HG02840 (cell line): ENCODE results near the gene TBC1D8B.

Experiments
- ATAC-seq: cut with Tn5 transposase; IDR thresholded peaks from one replicate; pipeline ENCODE4 v1.9.1; 2021; ENCODE audit warnings: mild to moderate bottlenecking, moderate library complexity, moderate number of reproducible peaks; ENCODE audit not compliant: unreplicated experiment, low FRiP score

Gene TBC1D8B

GRCh38 chrX:106894978-106895452 lies 92.5 kb downstream of the TBC1D8B start:
- ATAC-seq = no peak

GRCh38 chrX:106897259-106897658 lies 94.8 kb downstream of the TBC1D8B start:
- ATAC-seq = no peak

- ATAC-seq = no peak
Measured at GRCh38 chrX:106898462-106898861, 96.0 kb downstream of the TBC1D8B start.

- no peak for ATAC-seq
Measured at GRCh38 chrX:106899276-106899675, 96.8 kb downstream of the TBC1D8B start.

- ATAC-seq = no peak
Measured at GRCh38 chrX:106899841-106900240, 97.4 kb downstream of the TBC1D8B start.

- ATAC-seq = no peak
Measured at GRCh38 chrX:106901341-106901740, 98.9 kb downstream of the TBC1D8B start.

- ATAC-seq = no peak
Measured at GRCh38 chrX:106901781-106902219, 99.3 kb downstream of the TBC1D8B start.

- no peak for ATAC-seq
Measured at GRCh38 chrX:106902684-106903083, 100.2 kb downstream of the TBC1D8B start.

GRCh38 chrX:106903291-106903824 lies 100.9 kb downstream of the TBC1D8B start, which contains the start of gene RIPPLY1:
RIPPLY1 (minus strand) TSS chrX:106903341; CDS start chrX:106903287, 54 bp downstream.
- no peak for ATAC-seq

- no peak for ATAC-seq
Measured at GRCh38 chrX:106903856-106904528, 101.5 kb downstream of the TBC1D8B start.

GRCh38 chrX:106905064-106905708 lies 102.7 kb downstream of the TBC1D8B start:
- no peak for ATAC-seq

GRCh38 chrX:106906361-106906760 lies 103.9 kb downstream of the TBC1D8B start:
- ATAC-seq = no peak

GRCh38 chrX:106912864-106913263 lies 110.4 kb downstream of the TBC1D8B start:
- no peak for ATAC-seq

- ATAC-seq = no peak
Measured at GRCh38 chrX:106917830-106918500, 115.5 kb downstream of the TBC1D8B start.

GRCh38 chrX:106919932-106920452 lies 117.5 kb downstream of the TBC1D8B start, which contains the start of gene CLDN2:
CLDN2 (plus strand) TSS chrX:106920402; CDS start chrX:106928229, 7,827 bp downstream.
- no peak for ATAC-seq

- no peak for ATAC-seq
Measured at GRCh38 chrX:106921637-106922036, 119.2 kb downstream of the TBC1D8B start.
